HT1080 (cell line): Measurements from ENCODE around the gene TNFAIP2. TPM values are rescaled to one million over a fixed set of nuclear protein-coding genes. Genes with fewer than 3 reads are reported as not detected.

Experiments
- DNase-seq: peaks from one replicate; pipeline ENCODE4 v3.0.0-alpha.2; 2015; ENCODE audit warnings: low read depth
- total RNA-seq: library from RNA; depleted of rRNA; stranded (reverse); fragments of >200 nt; shearing (Covaris generic); gene quantifications from 2 replicates; pipeline ENCODE4 v1.2.3, GENCODE V29; 2014

The TNFAIP2 gene
- total RNA-seq, 1 experiment from 2014 or later: 17.6 TPM

GRCh38 chr14:103121846-103122584 is 1.2 kb upstream of the TNFAIP2 start:
- peak; percentile 81 for DNase-seq

- no peak for DNase-seq
These were observed 695 bp upstream of the TNFAIP2 start for GRCh38 chr14:103122585-103122946.

- DNase-seq: peak; percentile 39
These were observed 606 bp downstream of the TNFAIP2 start for GRCh38 chr14:103123634-103124500.

GRCh38 chr14:103124501-103125001 is 1.3 kb downstream of the TNFAIP2 start:
- DNase-seq: no peak

GRCh38 chr14:103125098-103126070 is 2.1 kb downstream of the TNFAIP2 start:
- DNase-seq: no peak

GRCh38 chr14:103126088-103126872 is 3.0 kb downstream of the TNFAIP2 start:
- DNase-seq: no peak

- no peak for DNase-seq
These were observed 3.6 kb downstream of the TNFAIP2 start for GRCh38 chr14:103126873-103127304.

GRCh38 chr14:103127356-103127755 is 4.1 kb downstream of the TNFAIP2 start:
- DNase-seq: no peak

GRCh38 chr14:103127861-103128598 is 4.8 kb downstream of the TNFAIP2 start:
- no peak for DNase-seq

- DNase-seq: peak; percentile 62
These were observed 5.5 kb downstream of the TNFAIP2 start for GRCh38 chr14:103128631-103129300.

GRCh38 chr14:103129301-103130016 is 6.2 kb downstream of the TNFAIP2 start:
- no peak for DNase-seq

- DNase-seq: no peak
These were observed 6.9 kb downstream of the TNFAIP2 start for GRCh38 chr14:103130017-103130764.

- peak; percentile 55 for DNase-seq
These were observed 7.7 kb downstream of the TNFAIP2 start for GRCh38 chr14:103130965-103131364.

- no peak for DNase-seq
These were observed 8.3 kb downstream of the TNFAIP2 start for GRCh38 chr14:103131580-103131979.

GRCh38 chr14:103132381-103133209 is 9.3 kb downstream of the TNFAIP2 start:
- DNase-seq: no peak
